Left renal pelvis (tissue), 4 donors: Measurements from ENCODE around the gene HELLS. TPM values are rescaled to one million over a fixed set of nuclear protein-coding genes. Genes with fewer than 3 reads are reported as not detected.
A peak's percentile ranks its signal among the peaks of the same experiment; 100 is the strongest.
"Not testable (repeated sequence)": the region's sequence is repeated elsewhere in the genome, so short reads cannot be mapped to it uniquely, and the experiment has no call there.

Source experiments
- DNase-seq, 4 donors: peaks; one replicate each; pipeline ENCODE4 v3.0.0-alpha.2; 2013; ENCODE audit warnings: low read depth in 4 of 4, low spot score in 3 of 4
- polyA plus RNA-seq, 4 donors: library from polyadenylated mRNA; unstranded; fragments of 120-200 nt; gene quantifications; one replicate each; pipeline ENCODE4 v1.2.1, GENCODE V29; 2013; ENCODE audit not compliant: insufficient read length in 4 of 4

Gene HELLS
- polyA plus RNA-seq, 4 donors: 13.5 to 46.1 (median 34.6) TPM

GRCh38 chr10:94602729-94603515, 57.3 kb downstream of the HELLS start:
- no peak for DNase-seq

- DNase-seq: no peak
Observed at GRCh38 chr10:94607111-94607510, 61.5 kb downstream of the HELLS start.

- DNase-seq: no peak
Observed at GRCh38 chr10:94608559-94608958, 63.0 kb downstream of the HELLS start.

- no peak for DNase-seq
Observed at GRCh38 chr10:94614558-94614957, 69.0 kb downstream of the HELLS start.

GRCh38 chr10:94617389-94617944, 71.9 kb downstream of the HELLS start:
- no peak for DNase-seq

- DNase-seq: no peak
Observed at GRCh38 chr10:94622666-94623205, 77.1 kb downstream of the HELLS start.

- DNase-seq: no peak
Observed at GRCh38 chr10:94623572-94623971, 78.0 kb downstream of the HELLS start.

- DNase-seq: no peak
Observed at GRCh38 chr10:94626476-94626875, 80.9 kb downstream of the HELLS start.

GRCh38 chr10:94627511-94627910, 81.9 kb downstream of the HELLS start:
- DNase-seq: no peak

GRCh38 chr10:94630017-94630688, 84.6 kb downstream of the HELLS start:
- DNase-seq: peak in 2 of 4 donors; percentile 20 to 22

- DNase-seq: no peak
Observed at GRCh38 chr10:94631077-94631875, 85.7 kb downstream of the HELLS start.

- DNase-seq: no peak
Observed at GRCh38 chr10:94632954-94633353, 87.4 kb downstream of the HELLS start.

GRCh38 chr10:94638097-94638496, 92.5 kb downstream of the HELLS start:
- DNase-seq: not testable (repeated sequence)

- no peak for DNase-seq
Observed at GRCh38 chr10:94639902-94640301, 94.3 kb downstream of the HELLS start.

GRCh38 chr10:94640562-94640961, 95.0 kb downstream of the HELLS start:
- no peak for DNase-seq

- no peak for DNase-seq
Observed at GRCh38 chr10:94641480-94641879, 95.9 kb downstream of the HELLS start.

GRCh38 chr10:94644352-94644751, 98.8 kb downstream of the HELLS start:
- DNase-seq: no peak

GRCh38 chr10:94645285-94645684, 99.7 kb downstream of the HELLS start:
- no peak for DNase-seq
